Measurements from ENCODE around the gene ATG4D.
A peak's percentile ranks its signal among the peaks of the same experiment; 100 is the strongest.

The ATG4D gene

GRCh38 chr19:10543420-10544241 lies at the start of gene ATG4D:
TSS of gene ATG4D (plus strand) at chr19:10543904. CDS start at chr19:10544091, 187 bp downstream.
- peak; percentile 89 for DNase-seq

GRCh38 chr19:10497371-10497770 lies 46.3 kb upstream of the ATG4D start:
- DNase-seq, result no peak

GRCh38 chr19:10499550-10500246 lies 44.0 kb upstream of the ATG4D start:
- DNase-seq, result no peak

GRCh38 chr19:10500247-10500592 lies 43.5 kb upstream of the ATG4D start:
- no peak for DNase-seq

- DNase-seq, result peak; percentile 95
Measured at GRCh38 chr19:10501971-10502523, 41.7 kb upstream of the ATG4D start.

GRCh38 chr19:10502524-10503001 lies 41.1 kb upstream of the ATG4D start:
- peak; percentile 88 for DNase-seq

- DNase-seq, result no peak
Measured at GRCh38 chr19:10503002-10503789, 40.5 kb upstream of the ATG4D start, which contains the start of gene KEAP1. TSS of gene KEAP1 (minus strand) at chr19:10503356. CDS start at chr19:10500033, 3,323 bp downstream.

GRCh38 chr19:10505583-10506229 lies 38.0 kb upstream of the ATG4D start:
- DNase-seq, result peak; percentile 50

GRCh38 chr19:10508036-10508435 lies 35.7 kb upstream of the ATG4D start:
- no peak for DNase-seq

GRCh38 chr19:10508707-10509106 lies 35.0 kb upstream of the ATG4D start:
- no peak for DNase-seq

GRCh38 chr19:10510301-10510802 lies 33.4 kb upstream of the ATG4D start:
- no peak for DNase-seq

GRCh38 chr19:10513223-10513622 lies 30.5 kb upstream of the ATG4D start:
- DNase-seq, result no peak

GRCh38 chr19:10514211-10515145 lies 29.2 kb upstream of the ATG4D start:
- no peak for DNase-seq

GRCh38 chr19:10516064-10516385 lies 27.7 kb upstream of the ATG4D start:
- DNase-seq, result no peak

GRCh38 chr19:10516671-10517286 lies 26.9 kb upstream of the ATG4D start:
- DNase-seq, result no peak

GRCh38 chr19:10517361-10517759 lies 26.3 kb upstream of the ATG4D start, which contains the start of gene S1PR5:
TSS of gene S1PR5 (minus strand) at chr19:10517447. CDS start at chr19:10515011, 2,436 bp downstream.
- DNase-seq, result peak; percentile 20

GRCh38 chr19:10517760-10518443 lies 25.8 kb upstream of the ATG4D start:
- no peak for DNase-seq

GRCh38 chr19:10518444-10519361 lies 25.0 kb upstream of the ATG4D start:
- no peak for DNase-seq

- DNase-seq, result no peak
Measured at GRCh38 chr19:10519421-10519820, 24.3 kb upstream of the ATG4D start.

Measured in NCI-H2029 (cell line).